Mesodermal cell (in vitro differentiated cells): Measurements from ENCODE around the gene STAU1.
"Not testable (repeated sequence)": the region's sequence is repeated elsewhere in the genome, so short reads cannot be mapped to it uniquely, and the experiment has no call there.

Experiments used
- H3K27ac ChIP-seq: 2 replicates; pipeline ENCODE4 v1.7.0; 2013; ENCODE audit warnings: mild to moderate bottlenecking, low read depth, low read length, moderate library complexity; ENCODE audit not compliant: severe bottlenecking
- H3K36me3 ChIP-seq: 2 replicates; pipeline ENCODE4 v1.7.1; 2013; ENCODE audit warnings: mild to moderate bottlenecking, low read length, moderate library complexity; ENCODE audit not compliant: control insufficient read depth, insufficient read depth
- H3K4me1 ChIP-seq: one replicate; pipeline ENCODE4 v1.7.1; 2013; ENCODE audit warnings: mild to moderate bottlenecking, low read length; ENCODE audit not compliant: insufficient read depth, control insufficient read depth, poor library complexity, severe bottlenecking
- H3K4me3 ChIP-seq: 2 replicates; pipeline ENCODE4 v1.7.0; 2013; ENCODE audit warnings: low read length, control low read depth, mild to moderate bottlenecking; ENCODE audit not compliant: insufficient read depth, poor library complexity, severe bottlenecking; ENCODE audit errors: extremely low read depth
- H3K9me3 ChIP-seq: 2 replicates; pipeline ENCODE4 v1.7.1; 2013; ENCODE audit warnings: mild to moderate bottlenecking, low read length, moderate library complexity; ENCODE audit not compliant: control insufficient read depth
- WGBS, 2 experiments: methylation state at CpG; one replicate each; pipeline ENCODE4 v1.1.5; 2013; ENCODE audit warnings: missing lambda C conversion rate in 2 of 2; ENCODE audit not compliant: insufficient coverage in 2 of 2; 5-methylcytosine and 5-hydroxymethylcytosine counted together

Gene STAU1

GRCh38 chr20:49203746-49204145 is 15.6 kb upstream of the STAU1 start:
- 86 to 93% methylated on average over 1 to 6 of the region's 9 CpGs for WGBS, 2 experiments
- Histone ChIP-seq H3K4me3 (no peak overlapping the region), H3K4me1 (no peaks in the 10 kb centered on the region), H3K36me3 (no peaks in the 10 kb centered on the region), H3K9me3 (peaks cover 4% of the 10 kb centered on the region), H3K27ac (no peak overlapping the region)

- H3K4me3 ChIP-seq: no peak overlapping the region
- no peaks in the 10 kb centered on the region for H3K4me1 ChIP-seq
- 93% methylated on average over 6 to 7 of the region's 7 CpGs for WGBS, 2 experiments
- no peak overlapping the region for H3K27ac ChIP-seq
- H3K36me3 ChIP-seq: no peaks in the 10 kb centered on the region
- peaks cover 4% of the 10 kb centered on the region for H3K9me3 ChIP-seq
These were observed 14.9 kb upstream of the STAU1 start for GRCh38 chr20:49203011-49203410.

- WGBS, 2 experiments: 89 to 96% methylated on average over 2 to 3 of the region's 4 CpGs
- Histone ChIP-seq H3K36me3 (no peaks in the 10 kb centered on the region), H3K9me3 (peaks cover 4% of the 10 kb centered on the region), H3K4me3 (no peak overlapping the region), H3K4me1 (no peaks in the 10 kb centered on the region), H3K27ac (no peak overlapping the region)
These were observed 11.7 kb upstream of the STAU1 start for GRCh38 chr20:49199729-49200293.

- not testable (repeated sequence) for H3K27ac ChIP-seq, H3K4me3 ChIP-seq, H3K36me3 ChIP-seq, H3K4me1 ChIP-seq, H3K9me3 ChIP-seq
- 79 to 86% methylated on average over 10 to 11 of the region's 11 CpGs for WGBS, 2 experiments
These were observed 4.9 kb upstream of the STAU1 start for GRCh38 chr20:49192944-49193518.

GRCh38 chr20:49187330-49187850 is 744 bp downstream of the STAU1 start:
- Histone ChIP-seq H3K27ac (peak overlapping the region; percentile 29), H3K4me1 (no peaks in the 10 kb centered on the region), H3K4me3 (peak overlapping the region; percentile 72), H3K9me3 (no peaks in the 10 kb centered on the region), H3K36me3 (peaks cover 12% of the 10 kb centered on the region)
- WGBS, 2 experiments: 0% methylated on average over 16 to 18 of the region's 29 CpGs

- 7 to 11% methylated on average over 8 to 10 of the region's 19 CpGs for WGBS, 2 experiments
- peaks cover 12% of the 10 kb centered on the region for H3K36me3 ChIP-seq
- H3K4me3 ChIP-seq: peak overlapping the region; percentile 72
- H3K4me1 ChIP-seq: no peaks in the 10 kb centered on the region
- H3K9me3 ChIP-seq: no peaks in the 10 kb centered on the region
- peak overlapping the region; percentile 29 for H3K27ac ChIP-seq
These were observed 1.4 kb downstream of the STAU1 start for GRCh38 chr20:49186535-49187329.

- Histone ChIP-seq H3K36me3 (peaks cover 12% of the 10 kb centered on the region), H3K4me1 (no peaks in the 10 kb centered on the region), H3K4me3 (no peak overlapping the region), H3K27ac (no peak overlapping the region), H3K9me3 (no peaks in the 10 kb centered on the region)
- 92 to 95% methylated on average over 2 of the region's 6 CpGs for WGBS, 2 experiments
These were observed 2.9 kb downstream of the STAU1 start for GRCh38 chr20:49185071-49185761.

GRCh38 chr20:49184691-49185070 is 3.5 kb downstream of the STAU1 start:
- H3K27ac ChIP-seq: no peak overlapping the region

GRCh38 chr20:49184084-49184501 is 4.0 kb downstream of the STAU1 start:
- H3K9me3 ChIP-seq, H3K4me1 ChIP-seq, H3K27ac ChIP-seq, H3K4me3 ChIP-seq: not testable (repeated sequence)
- H3K36me3 ChIP-seq: peaks cover 12% of the 10 kb centered on the region
- WGBS, 2 experiments: 90 to 100% methylated on average over 2 of the region's 5 CpGs

More at GRCh38 chr20:49184691-49185070, 3.5 kb downstream of the STAU1 start:
- Histone ChIP-seq H3K4me3 (no peak overlapping the region), H3K36me3 (peaks cover 12% of the 10 kb centered on the region), H3K4me1 (no peaks in the 10 kb centered on the region), H3K9me3 (no peaks in the 10 kb centered on the region)
- WGBS, 2 experiments: 88% methylated on average over 1 of the region's 3 CpGs; no CpG with 5 or more reads in 1 of the 2 experiments

- Histone ChIP-seq H3K27ac (no peak overlapping the region), H3K4me3 (no peak overlapping the region), H3K4me1 (no peaks in the 10 kb centered on the region), H3K36me3 (peaks cover 13% of the 10 kb centered on the region), H3K9me3 (no peaks in the 10 kb centered on the region)
- 100% methylated on average over 3 of the region's 3 CpGs; no CpG with 5 or more reads in 1 of the 2 experiments for WGBS, 2 experiments
These were observed 4.7 kb downstream of the STAU1 start for GRCh38 chr20:49183444-49183843.
